K562 (cell line): Measurements from ENCODE around the gene HYAL3. TPM values are rescaled to one million over a fixed set of nuclear protein-coding genes. Genes with fewer than 3 reads are reported as not detected.

Experiments
- ARID1B ChIP-seq: fragments of 450-650 bp; IDR thresholded peaks from 2 replicates; pipeline ENCODE4 v1.6.1; 2016; ENCODE audit warnings: antibody characterized with exemption, mild to moderate bottlenecking, inconsistent platforms
- DIDO1 ChIP-seq: fragments of 450-650 bp; IDR thresholded peaks from 2 replicates; pipeline ENCODE4 v1.6.1; 2016; ENCODE audit warnings: low read depth, missing biosample characterization, missing genetic modification characterization
- GABPB2 ChIP-seq: fragments of 250-450 bp; sonication (Bioruptor Pico); conservative IDR thresholded peaks from 2 replicates; pipeline ENCODE4 v1.5.1; 2021; ENCODE audit warnings: mild to moderate bottlenecking
- HDAC2 ChIP-seq: fragments of 450-650 bp; IDR thresholded peaks from 2 replicates; pipeline ENCODE4 v1.6.1; 2016; ENCODE audit warnings: mild to moderate bottlenecking
- MAZ ChIP-seq, 2 experiments: fragments of 450-650 bp in 1 of 2; sonication (generic) in 1 of 2; formaldehyde crosslinking; IDR thresholded peaks in 1 of 2; conservative IDR thresholded peaks in 1 of 2; 2 replicates each; pipeline versions ENCODE4 v1.4.0 to v1.5.0; 2020; ENCODE audit warnings: mild to moderate bottlenecking in 1 of 2, missing genetic modification reagents in 1 of 2
- POLR2A ChIP-seq: fragments of 450-650 bp; conservative IDR thresholded peaks from 2 replicates; pipeline ENCODE4 v1.6.1; 2016
- RERE ChIP-seq: sonication (generic); formaldehyde crosslinking; IDR thresholded peaks from 2 replicates; pipeline ENCODE4 v1.8.0; 2023; ENCODE audit warnings: missing genetic modification reagents, mild to moderate bottlenecking, borderline replicate concordance
- SIN3A ChIP-seq, 2 experiments: fragments of 150-350 bp in 1 of 2; IDR thresholded peaks; 2 replicates each; pipeline ENCODE4 v1.6.1; 2011 to 2016; ENCODE audit warnings: borderline replicate concordance in 2 of 2, low read depth in 2 of 2, low read length in 2 of 2, mild to moderate bottlenecking in 2 of 2, moderate library complexity in 2 of 2; ENCODE audit not compliant: control insufficient read depth in 1 of 2
- ZBTB12 ChIP-seq: fragments of 250-450 bp; sonication (Bioruptor Pico); IDR thresholded peaks from 2 replicates; pipeline ENCODE4 v1.4.0; 2020
- ZBTB40 ChIP-seq, 2 experiments: fragments of 450-650 bp in 1 of 2; sonication (generic) in 1 of 2; formaldehyde crosslinking in 1 of 2; IDR thresholded peaks; 2 replicates each; pipeline versions ENCODE4 v1.7.1 to v1.9.0; 2016 to 2022; ENCODE audit warnings: inconsistent platforms in 1 of 2, mild to moderate bottlenecking in 1 of 2, missing genetic modification reagents in 1 of 2
- polyA plus RNA-seq, 8 experiments: library from polyadenylated mRNA; depleted of rRNA in 4 of 8; stranded (reverse) in 5 of 8; unstranded in 3 of 8; fragments of >200 nt; fragmentation: Nextera tagmentation in 2 of 8; fragmentation: Illumina TruSeq in 1 of 8; extraction: Ambion mirVana in 2 of 8; extraction: Trizol in 1 of 8; gene quantifications; 2 replicates each; pipeline versions ENCODE4 v1.2.1 to v1.2.3, GENCODE V29; 2011 to 2014; ENCODE audit warnings: inconsistent platforms in 1 of 8, missing spikeins in 1 of 8
- total RNA-seq, 7 experiments: library from RNA; depleted of rRNA in 6 of 7; stranded (reverse); fragments of >200 nt in 6 of 7; fragmentation: Illumina TruSeq in 2 of 7; extraction: Trizol in 2 of 7; gene quantifications; 2 replicates each; pipeline versions ENCODE4 v1.2.1 to v1.2.3, GENCODE V29; 2011 to 2021; ENCODE audit warnings: low replicate concordance in 1 of 7

The HYAL3 gene
- total and polyA plus RNA-seq, 9 of the 15 experiments (the other 6 are each of a cell fraction or from before 2014, with no cell fraction given) = 0.38 to 9.1 (median 6.8) TPM

- 0 out of 2 replicates have a peak, but pooled peaks have one; percentile 15 for TF ChIP-seq ZBTB40 (IDR thresholded peaks at IDR 0.05)
- no peak for TF ChIP-seq ZBTB40 (CRISPR knock-in tag; IDR thresholded peaks at IDR 0.05)
- peak; percentile 79 for TF ChIP-seq HDAC2
- TF ChIP-seq MAZ (CRISPR knock-in tag; conservative IDR thresholded peaks at IDR 0.05 in 1 of 2, IDR thresholded peaks at IDR 0.05 in 1 of 2) = peak in 1 of 2 experiments; percentile 46; a peak in 3 of 4 replicates
- no peak for TF ChIP-seq GABPB2 (CRISPR knock-in tag)
- TF ChIP-seq DIDO1 (tag) = 0 out of 2 replicates have a peak, but pooled peaks have one; percentile 27
- peak; percentile 13; the same call in 1 of the 2 replicates for TF ChIP-seq ARID1B
- TF ChIP-seq RERE (CRISPR knock-in tag) = no peak
- peak; percentile 76 for TF ChIP-seq POLR2A
- TF ChIP-seq ZBTB12 (CRISPR knock-in tag) = peak; percentile 64; the same call in 1 of the 2 replicates
- TF ChIP-seq SIN3A (IDR thresholded peaks at IDR 0.05; ENCODE audit: borderline replicate concordance in 2 of 2, control insufficient read depth in 1 of 2, low read depth in 2 of 2, low read length in 2 of 2) = peak; percentile 46 to 93; a peak in 2 of 4 replicates
Measured at GRCh38 chr3:50298836-50299637, at the start of gene HYAL3, which contains the start of gene NAA80 (continued).
